NB4 (cell line): ENCODE measurements around the gene TNFRSF17.

Experiments used
- POLR2A ChIP-seq: IDR thresholded peaks from 2 replicates; pipeline ENCODE4 v1.6.1; 2011; ENCODE audit warnings: mild to moderate bottlenecking; ENCODE audit not compliant: insufficient read length; ENCODE audit errors: extremely low read depth
- TF ChIP-seq, protein P1 (sequence below): IDR thresholded peaks from one replicate; pipeline ENCODE4 v1.5.1; 2012; ENCODE audit warnings: low read depth, low read length

DNA sequence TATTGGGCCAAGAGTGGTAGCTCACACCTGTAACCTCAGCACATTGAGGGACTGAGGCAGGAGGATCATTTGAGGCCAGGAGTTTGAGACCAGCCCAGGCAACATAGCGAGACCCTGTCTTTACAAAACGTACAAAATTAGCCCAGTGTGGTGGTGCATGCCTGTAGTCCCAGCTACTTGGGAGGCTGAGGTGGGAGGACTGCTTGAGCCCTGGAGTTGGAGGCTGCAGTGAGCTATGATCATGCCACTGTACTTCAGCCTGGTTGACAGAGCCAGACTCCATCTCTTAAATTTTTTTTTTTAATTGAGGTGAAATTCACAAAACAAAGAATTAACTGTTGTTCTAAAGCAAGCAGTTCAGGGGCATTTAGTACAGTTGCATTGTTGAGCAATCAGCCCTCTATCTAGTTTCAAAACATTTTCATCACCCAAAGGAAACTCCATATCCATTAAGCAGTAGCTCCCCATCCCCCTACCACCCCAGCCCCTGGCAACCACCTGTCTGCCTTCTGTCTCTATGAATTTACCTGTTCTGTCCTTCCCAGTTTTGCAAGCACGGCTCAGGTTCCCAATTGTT, 27.1 kb downstream of the TNFRSF17 start:
- no peak for TF ChIP-seq POLR2A
- TF ChIP-seq, protein P1, sequence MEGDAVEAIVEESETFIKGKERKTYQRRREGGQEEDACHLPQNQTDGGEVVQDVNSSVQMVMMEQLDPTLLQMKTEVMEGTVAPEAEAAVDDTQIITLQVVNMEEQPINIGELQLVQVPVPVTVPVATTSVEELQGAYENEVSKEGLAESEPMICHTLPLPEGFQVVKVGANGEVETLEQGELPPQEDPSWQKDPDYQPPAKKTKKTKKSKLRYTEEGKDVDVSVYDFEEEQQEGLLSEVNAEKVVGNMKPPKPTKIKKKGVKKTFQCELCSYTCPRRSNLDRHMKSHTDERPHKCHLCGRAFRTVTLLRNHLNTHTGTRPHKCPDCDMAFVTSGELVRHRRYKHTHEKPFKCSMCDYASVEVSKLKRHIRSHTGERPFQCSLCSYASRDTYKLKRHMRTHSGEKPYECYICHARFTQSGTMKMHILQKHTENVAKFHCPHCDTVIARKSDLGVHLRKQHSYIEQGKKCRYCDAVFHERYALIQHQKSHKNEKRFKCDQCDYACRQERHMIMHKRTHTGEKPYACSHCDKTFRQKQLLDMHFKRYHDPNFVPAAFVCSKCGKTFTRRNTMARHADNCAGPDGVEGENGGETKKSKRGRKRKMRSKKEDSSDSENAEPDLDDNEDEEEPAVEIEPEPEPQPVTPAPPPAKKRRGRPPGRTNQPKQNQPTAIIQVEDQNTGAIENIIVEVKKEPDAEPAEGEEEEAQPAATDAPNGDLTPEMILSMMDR, result no peak
